Esophagus muscularis mucosa (tissue), 4 donors: Measurements from ENCODE around the gene ZC3H6.

Experiments
- EP300 ChIP-seq: sonication (generic); formaldehyde crosslinking; IDR thresholded peaks from one replicate; pipeline ENCODE4 v1.6.1; 2017; ENCODE audit warnings: antibody characterized with exemption
- POLR2A ChIP-seq: fragments of 450-650 bp; IDR thresholded peaks from one replicate; pipeline ENCODE4 v1.6.1; 2017; ENCODE audit warnings: antibody characterized with exemption, moderate library complexity, mild to moderate bottlenecking, low read depth
- TF ChIP-seq, protein P1 (sequence below), 3 experiments: fragments of 200-600 bp in 2 of 3; fragments of 450-650 bp in 1 of 3; sonication (generic) in 2 of 3; IDR thresholded peaks; one replicate each; pipeline ENCODE4 v1.5.1; 2017 to 2019; ENCODE audit warnings: antibody characterized with exemption in 3 of 3, mild to moderate bottlenecking in 2 of 3, moderate library complexity in 1 of 3

DNA sequence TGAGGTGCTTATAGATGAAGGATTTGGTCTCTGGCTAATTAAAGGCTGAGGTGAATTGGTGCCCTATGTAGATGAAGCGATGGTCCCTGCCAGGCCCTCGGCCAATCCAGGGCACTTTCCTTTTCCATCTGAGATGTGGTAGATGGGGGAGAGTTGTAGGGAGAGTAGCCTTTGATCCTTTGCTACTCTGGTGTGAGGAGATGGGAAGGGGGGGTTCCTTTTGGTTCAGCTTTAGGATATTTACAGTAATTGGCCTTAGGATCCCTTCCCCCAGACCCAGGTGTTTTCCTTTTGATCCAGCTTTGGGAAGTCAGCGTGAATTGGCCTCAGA lies 15.1 kb upstream of the ZC3H6 start:
- TF ChIP-seq, protein P1, sequence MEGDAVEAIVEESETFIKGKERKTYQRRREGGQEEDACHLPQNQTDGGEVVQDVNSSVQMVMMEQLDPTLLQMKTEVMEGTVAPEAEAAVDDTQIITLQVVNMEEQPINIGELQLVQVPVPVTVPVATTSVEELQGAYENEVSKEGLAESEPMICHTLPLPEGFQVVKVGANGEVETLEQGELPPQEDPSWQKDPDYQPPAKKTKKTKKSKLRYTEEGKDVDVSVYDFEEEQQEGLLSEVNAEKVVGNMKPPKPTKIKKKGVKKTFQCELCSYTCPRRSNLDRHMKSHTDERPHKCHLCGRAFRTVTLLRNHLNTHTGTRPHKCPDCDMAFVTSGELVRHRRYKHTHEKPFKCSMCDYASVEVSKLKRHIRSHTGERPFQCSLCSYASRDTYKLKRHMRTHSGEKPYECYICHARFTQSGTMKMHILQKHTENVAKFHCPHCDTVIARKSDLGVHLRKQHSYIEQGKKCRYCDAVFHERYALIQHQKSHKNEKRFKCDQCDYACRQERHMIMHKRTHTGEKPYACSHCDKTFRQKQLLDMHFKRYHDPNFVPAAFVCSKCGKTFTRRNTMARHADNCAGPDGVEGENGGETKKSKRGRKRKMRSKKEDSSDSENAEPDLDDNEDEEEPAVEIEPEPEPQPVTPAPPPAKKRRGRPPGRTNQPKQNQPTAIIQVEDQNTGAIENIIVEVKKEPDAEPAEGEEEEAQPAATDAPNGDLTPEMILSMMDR (IDR thresholded peaks at IDR 0.05) = no peak
- TF ChIP-seq POLR2A (no peak), EP300 (no peak)
